K562 (cell line): Measurements from ENCODE around the gene FYTTD1. TPM values are rescaled to one million over a fixed set of nuclear protein-coding genes. Genes with fewer than 3 reads are reported as not detected.

Experiments used
- FUS ChIP-seq: fragments of 200-400 bp; formaldehyde crosslinking; optimal IDR thresholded peaks from 2 replicates; pipeline ENCODE3; 2017; ENCODE audit warnings: low read depth, low read length
- IRF2 ChIP-seq: sonication (generic); formaldehyde crosslinking; IDR thresholded peaks from 2 replicates; pipeline ENCODE4 v1.8.1; 2022; ENCODE audit warnings: mild to moderate bottlenecking, missing genetic modification reagents
- KAT2B ChIP-seq: IDR thresholded peaks from one replicate; pipeline ENCODE4 v1.6.1; 2012; ENCODE audit warnings: low read depth, mild to moderate bottlenecking, control low read depth, inconsistent platforms, low read length, moderate library complexity
- KDM4B ChIP-seq, 2 experiments: fragments of 450-650 bp in 1 of 2; sonication (generic) in 1 of 2; IDR thresholded peaks; 2 replicates each; pipeline ENCODE4 v1.6.1; 2016 to 2017; ENCODE audit warnings: borderline replicate concordance in 2 of 2, antibody characterized with exemption in 1 of 2, low read depth in 1 of 2, mild to moderate bottlenecking in 1 of 2
- MTA2 ChIP-seq: fragments of 450-650 bp; IDR thresholded peaks from 2 replicates; pipeline ENCODE4 v1.6.1; 2016; ENCODE audit warnings: low read depth
- NCOA1 ChIP-seq: fragments of 450-650 bp; IDR thresholded peaks from 2 replicates; pipeline ENCODE4 v1.6.1; 2016; ENCODE audit warnings: low read depth
- RBM15 ChIP-seq: fragments of 200-400 bp; formaldehyde crosslinking; IDR thresholded peaks from 2 replicates; pipeline ENCODE4 v1.6.1; 2018; ENCODE audit warnings: mild to moderate bottlenecking, low read length, moderate library complexity; ENCODE audit not compliant: insufficient read depth
- RBM25 ChIP-seq: fragments of 200-400 bp; formaldehyde crosslinking; IDR thresholded peaks from 2 replicates; pipeline ENCODE4 v1.6.1; 2018; ENCODE audit warnings: low read length, low read depth, moderate library complexity; ENCODE audit not compliant: severe bottlenecking
- SREBF2 ChIP-seq: sonication (generic); formaldehyde crosslinking; IDR thresholded peaks from 2 replicates; pipeline ENCODE4 v1.4.0; 2020; ENCODE audit warnings: mild to moderate bottlenecking, missing genetic modification reagents
- TOE1 ChIP-seq, 2 experiments: fragments of 450-650 bp in 1 of 2; sonication (generic) in 1 of 2; formaldehyde crosslinking in 1 of 2; IDR thresholded peaks; 2 replicates each; pipeline versions ENCODE4 v1.7.1 to v1.8.0; 2016 to 2022; ENCODE audit warnings: borderline replicate concordance in 2 of 2, mild to moderate bottlenecking in 2 of 2, antibody characterized with exemption in 1 of 2, inconsistent platforms in 1 of 2, low read depth in 1 of 2, missing genetic modification reagents in 1 of 2, moderate library complexity in 1 of 2
- ZFX ChIP-seq: sonication (generic); formaldehyde crosslinking; IDR thresholded peaks from 2 replicates; pipeline ENCODE4 v1.8.0; 2022; ENCODE audit warnings: mild to moderate bottlenecking, missing genetic modification reagents, moderate library complexity
- ZNF41 ChIP-seq: fragments of 250-450 bp; sonication (Bioruptor Pico); conservative IDR thresholded peaks from 2 replicates; pipeline ENCODE4 v1.4.0; 2020; ENCODE audit warnings: mild to moderate bottlenecking
- ZNF57 ChIP-seq: fragments of 450-650 bp; formaldehyde crosslinking; IDR thresholded peaks from 2 replicates; pipeline ENCODE4 v1.4.0; 2020; ENCODE audit warnings: mild to moderate bottlenecking, moderate library complexity
- ZNF584 ChIP-seq: fragments of 200-800 bp; sonication (Bioruptor generic); IDR thresholded peaks from 2 replicates; pipeline ENCODE4 v1.6.1; 2016; ENCODE audit warnings: low read depth, mild to moderate bottlenecking, missing genetic modification characterization, missing compliant biosample characterization
- polyA plus RNA-seq, 8 experiments: library from polyadenylated mRNA; depleted of rRNA in 4 of 8; stranded (reverse) in 5 of 8; unstranded in 3 of 8; fragments of >200 nt; fragmentation: Nextera tagmentation in 2 of 8; fragmentation: Illumina TruSeq in 1 of 8; extraction: Ambion mirVana in 2 of 8; extraction: Trizol in 1 of 8; gene quantifications; 2 replicates each; pipeline versions ENCODE4 v1.2.1 to v1.2.3, GENCODE V29; 2011 to 2014; ENCODE audit warnings: inconsistent platforms in 1 of 8, missing spikeins in 1 of 8
- total RNA-seq, 7 experiments: library from RNA; depleted of rRNA in 6 of 7; stranded (reverse); fragments of >200 nt in 6 of 7; fragmentation: Illumina TruSeq in 2 of 7; extraction: Trizol in 2 of 7; gene quantifications; 2 replicates each; pipeline versions ENCODE4 v1.2.1 to v1.2.3, GENCODE V29; 2011 to 2021; ENCODE audit warnings: low replicate concordance in 1 of 7
- TF ChIP-seq, protein P1 (sequence below): fragments of 450-650 bp; IDR thresholded peaks from 2 replicates; pipeline ENCODE4 v1.6.1; 2016; ENCODE audit warnings: borderline replicate concordance
- TF ChIP-seq, protein P2 (sequence below), 2 experiments: fragments of 450-650 bp in 1 of 2; sonication (generic) in 1 of 2; formaldehyde crosslinking in 1 of 2; IDR thresholded peaks in 1 of 2; conservative IDR thresholded peaks in 1 of 2; 2 replicates each; pipeline versions ENCODE4 v1.6.1 to v1.8.1; 2016 to 2023; ENCODE audit warnings: mild to moderate bottlenecking in 2 of 2, moderate library complexity in 2 of 2, inconsistent platforms in 1 of 2, missing genetic modification reagents in 1 of 2
- TF ChIP-seq, protein P3 (sequence below): sonication (generic); formaldehyde crosslinking; IDR thresholded peaks from 2 replicates; pipeline ENCODE4 v1.8.0; 2023; ENCODE audit warnings: mild to moderate bottlenecking, missing genetic modification reagents

The FYTTD1 gene
- total and polyA plus RNA-seq, 9 of the 15 experiments (the other 6 are each of a cell fraction or from before 2014, with no cell fraction given) = 35.7 to 106 (median 76.3) TPM

DNA sequence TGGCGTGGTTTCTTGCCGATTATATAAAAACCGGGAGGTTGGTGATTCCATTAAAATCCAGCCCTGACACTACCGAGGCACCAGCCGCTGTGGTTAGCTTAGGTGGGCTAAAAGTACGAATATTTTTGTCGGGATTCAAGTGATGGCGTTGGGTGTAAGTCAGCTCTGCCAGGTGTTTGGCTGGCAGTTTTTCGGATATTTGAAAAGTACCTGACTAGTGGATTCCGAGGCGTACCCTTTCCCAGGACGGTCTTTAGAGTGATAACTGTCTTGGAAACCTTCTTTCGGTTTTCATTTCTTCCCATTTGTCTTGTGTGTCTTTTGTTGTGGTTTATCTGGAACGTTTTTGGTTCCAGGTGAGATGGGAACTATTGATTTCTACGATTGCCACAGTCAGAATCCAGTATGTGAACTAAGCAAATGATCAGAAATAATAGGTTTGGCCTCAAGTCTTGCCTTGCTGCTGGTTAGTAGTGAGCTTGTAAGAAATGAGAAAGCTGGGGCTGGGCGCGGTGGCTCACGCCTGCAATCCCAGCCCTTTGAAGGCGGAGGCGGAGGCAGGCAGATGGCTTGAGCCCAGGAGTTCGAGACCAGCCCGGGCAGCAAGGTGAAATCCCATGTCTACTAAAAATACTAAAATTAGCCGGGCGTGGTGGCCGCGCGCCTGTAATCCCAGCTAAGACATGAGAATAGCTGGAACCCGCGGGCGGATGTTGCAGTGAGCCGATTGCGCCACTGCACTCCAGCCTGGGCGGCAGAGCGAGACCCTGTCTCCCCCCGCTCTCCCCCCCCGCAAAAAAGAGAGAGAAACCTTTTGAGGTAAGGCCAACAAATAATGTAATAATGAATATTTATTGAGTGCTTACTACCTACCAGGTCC, 1.4 kb downstream of the FYTTD1 start (continued):
- TF ChIP-seq ZFX (no peak), RBM15 (no peak), FUS (no peak), NCOA1 (no peak), RBM25 (no peak), TOE1 (IDR thresholded peaks at IDR 0.05; ENCODE audit: borderline replicate concordance) (no peak), TOE1 (CRISPR knock-in tag; IDR thresholded peaks at IDR 0.05; ENCODE audit: borderline replicate concordance, low read depth) (0 out of 2 replicates have a peak, but pooled peaks have one; percentile 35), KDM4B (IDR thresholded peaks at IDR 0.05; ENCODE audit: borderline replicate concordance in 2 of 2, low read depth in 1 of 2) (no peak), MTA2 (no peak), KAT2B (no peak), ZNF584 (no peak), IRF2 (CRISPR knock-in tag) (no peak), ZNF41 (no peak), ZNF57 (no peak), SREBF2 (CRISPR knock-in tag) (no peak)
- TF ChIP-seq, protein P1, sequence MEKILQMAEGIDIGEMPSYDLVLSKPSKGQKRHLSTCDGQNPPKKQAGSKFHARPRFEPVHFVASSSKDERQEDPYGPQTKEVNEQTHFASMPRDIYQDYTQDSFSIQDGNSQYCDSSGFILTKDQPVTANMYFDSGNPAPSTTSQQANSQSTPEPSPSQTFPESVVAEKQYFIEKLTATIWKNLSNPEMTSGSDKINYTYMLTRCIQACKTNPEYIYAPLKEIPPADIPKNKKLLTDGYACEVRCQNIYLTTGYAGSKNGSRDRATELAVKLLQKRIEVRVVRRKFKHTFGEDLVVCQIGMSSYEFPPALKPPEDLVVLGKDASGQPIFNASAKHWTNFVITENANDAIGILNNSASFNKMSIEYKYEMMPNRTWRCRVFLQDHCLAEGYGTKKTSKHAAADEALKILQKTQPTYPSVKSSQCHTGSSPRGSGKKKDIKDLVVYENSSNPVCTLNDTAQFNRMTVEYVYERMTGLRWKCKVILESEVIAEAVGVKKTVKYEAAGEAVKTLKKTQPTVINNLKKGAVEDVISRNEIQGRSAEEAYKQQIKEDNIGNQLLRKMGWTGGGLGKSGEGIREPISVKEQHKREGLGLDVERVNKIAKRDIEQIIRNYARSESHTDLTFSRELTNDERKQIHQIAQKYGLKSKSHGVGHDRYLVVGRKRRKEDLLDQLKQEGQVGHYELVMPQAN = no peak; the same call in 1 of the 2 replicates
- TF ChIP-seq, protein P2, sequence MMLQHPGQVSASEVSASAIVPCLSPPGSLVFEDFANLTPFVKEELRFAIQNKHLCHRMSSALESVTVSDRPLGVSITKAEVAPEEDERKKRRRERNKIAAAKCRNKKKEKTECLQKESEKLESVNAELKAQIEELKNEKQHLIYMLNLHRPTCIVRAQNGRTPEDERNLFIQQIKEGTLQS (IDR thresholded peaks at IDR 0.05) = no peak
- TF ChIP-seq, protein P2 (CRISPR knock-in tag; conservative IDR thresholded peaks at IDR 0.05) = no peak
- TF ChIP-seq, protein P3, sequence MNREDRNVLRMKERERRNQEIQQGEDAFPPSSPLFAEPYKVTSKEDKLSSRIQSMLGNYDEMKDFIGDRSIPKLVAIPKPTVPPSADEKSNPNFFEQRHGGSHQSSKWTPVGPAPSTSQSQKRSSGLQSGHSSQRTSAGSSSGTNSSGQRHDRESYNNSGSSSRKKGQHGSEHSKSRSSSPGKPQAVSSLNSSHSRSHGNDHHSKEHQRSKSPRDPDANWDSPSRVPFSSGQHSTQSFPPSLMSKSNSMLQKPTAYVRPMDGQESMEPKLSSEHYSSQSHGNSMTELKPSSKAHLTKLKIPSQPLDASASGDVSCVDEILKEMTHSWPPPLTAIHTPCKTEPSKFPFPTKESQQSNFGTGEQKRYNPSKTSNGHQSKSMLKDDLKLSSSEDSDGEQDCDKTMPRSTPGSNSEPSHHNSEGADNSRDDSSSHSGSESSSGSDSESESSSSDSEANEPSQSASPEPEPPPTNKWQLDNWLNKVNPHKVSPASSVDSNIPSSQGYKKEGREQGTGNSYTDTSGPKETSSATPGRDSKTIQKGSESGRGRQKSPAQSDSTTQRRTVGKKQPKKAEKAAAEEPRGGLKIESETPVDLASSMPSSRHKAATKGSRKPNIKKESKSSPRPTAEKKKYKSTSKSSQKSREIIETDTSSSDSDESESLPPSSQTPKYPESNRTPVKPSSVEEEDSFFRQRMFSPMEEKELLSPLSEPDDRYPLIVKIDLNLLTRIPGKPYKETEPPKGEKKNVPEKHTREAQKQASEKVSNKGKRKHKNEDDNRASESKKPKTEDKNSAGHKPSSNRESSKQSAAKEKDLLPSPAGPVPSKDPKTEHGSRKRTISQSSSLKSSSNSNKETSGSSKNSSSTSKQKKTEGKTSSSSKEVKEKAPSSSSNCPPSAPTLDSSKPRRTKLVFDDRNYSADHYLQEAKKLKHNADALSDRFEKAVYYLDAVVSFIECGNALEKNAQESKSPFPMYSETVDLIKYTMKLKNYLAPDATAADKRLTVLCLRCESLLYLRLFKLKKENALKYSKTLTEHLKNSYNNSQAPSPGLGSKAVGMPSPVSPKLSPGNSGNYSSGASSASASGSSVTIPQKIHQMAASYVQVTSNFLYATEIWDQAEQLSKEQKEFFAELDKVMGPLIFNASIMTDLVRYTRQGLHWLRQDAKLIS (CRISPR knock-in tag) = 0 out of 2 replicates have a peak, but pooled peaks have one; percentile 35
